Liver (tissue), 9 donors: ENCODE results near the gene TP73. TPM values are rescaled to one million over a fixed set of nuclear protein-coding genes. Genes with fewer than 3 reads are reported as not detected.
"Not testable (repeated sequence)": the region's sequence is repeated elsewhere in the genome, so short reads cannot be mapped to it uniquely, and the experiment has no call there.

ENCODE experiments used
- DNase-seq: peaks from one replicate; pipeline ENCODE4 v3.0.0-alpha.2; 2017; ENCODE audit warnings: low spot score
- H3K27ac ChIP-seq, 2 donors: one replicate each; pipeline ENCODE4 v1.7.0; 2013; ENCODE audit warnings: inconsistent platforms in 2 of 2, low read length in 2 of 2, control low read depth in 1 of 2, low read depth in 1 of 2, mild to moderate bottlenecking in 1 of 2
- H3K27me3 ChIP-seq, 4 donors: one replicate each; pipeline versions ENCODE4 v1.6.1 to v1.7.0; 2013; ENCODE audit warnings: low read length in 3 of 4, inconsistent platforms in 1 of 4, mild to moderate bottlenecking in 1 of 4, moderate library complexity in 1 of 4; ENCODE audit not compliant: control insufficient read depth in 4 of 4, insufficient read depth in 4 of 4
- H3K36me3 ChIP-seq, 4 donors: one replicate each; pipeline versions ENCODE4 v1.6.1 to v1.7.0; 2013; ENCODE audit warnings: low read length in 3 of 4, mild to moderate bottlenecking in 3 of 4, low read depth in 1 of 4, moderate library complexity in 1 of 4; ENCODE audit not compliant: control insufficient read depth in 4 of 4, insufficient read depth in 3 of 4
- H3K4me1 ChIP-seq, 4 donors: one replicate each; pipeline versions ENCODE4 v1.6.1 to v1.7.0; 2013; ENCODE audit warnings: low read length in 3 of 4, mild to moderate bottlenecking in 3 of 4, moderate library complexity in 1 of 4; ENCODE audit not compliant: control insufficient read depth in 4 of 4, insufficient read depth in 4 of 4
- H3K4me3 ChIP-seq, 3 donors: one replicate each; pipeline versions ENCODE4 v1.6.1 to v1.7.0; 2013; ENCODE audit warnings: low read length in 3 of 3, control low read depth in 1 of 3, low read depth in 1 of 3, mild to moderate bottlenecking in 1 of 3
- H3K9ac ChIP-seq, 2 donors: one replicate each; pipeline ENCODE4 v1.7.0; 2013; ENCODE audit warnings: low read length in 2 of 2, mild to moderate bottlenecking in 2 of 2, moderate library complexity in 2 of 2, control low read depth in 1 of 2, low read depth in 1 of 2
- H3K9me3 ChIP-seq, 4 donors: one replicate each; pipeline versions ENCODE4 v1.6.1 to v1.7.0; 2013; ENCODE audit warnings: low read length in 3 of 4; ENCODE audit not compliant: control insufficient read depth in 4 of 4
- ATF3 ChIP-seq: IDR thresholded peaks from 2 replicates; pipeline ENCODE4 v1.6.1; 2016; ENCODE audit warnings: antibody characterized with exemption
- CTCF ChIP-seq: fragments of 150-350 bp; IDR thresholded peaks from 2 replicates; pipeline ENCODE4 v1.5.1; 2017; ENCODE audit warnings: improper control_type of control experiment, low read depth, low read length; ENCODE audit not compliant: missing input control
- EGR1 ChIP-seq, 2 donors: IDR thresholded peaks; 2 replicates each; pipeline ENCODE4 v1.6.1; 2016 to 2018; ENCODE audit warnings: antibody characterized with exemption in 2 of 2, low read depth in 2 of 2
- FOXA2 ChIP-seq: IDR thresholded peaks from 2 replicates; pipeline ENCODE4 v1.6.1; 2016; ENCODE audit warnings: antibody characterized with exemption
- GABPA ChIP-seq, 2 donors: IDR thresholded peaks in 1 of 2; conservative IDR thresholded peaks in 1 of 2; 2 replicates each; pipeline ENCODE4 v1.6.1; 2016; ENCODE audit warnings: antibody characterized with exemption in 2 of 2, mild to moderate bottlenecking in 1 of 2, moderate library complexity in 1 of 2
- HNF4A ChIP-seq, 2 donors: conservative IDR thresholded peaks; 2 replicates each; pipeline ENCODE4 v1.6.1; 2016; ENCODE audit warnings: antibody characterized with exemption in 2 of 2, mild to moderate bottlenecking in 2 of 2
- HNF4G ChIP-seq: IDR thresholded peaks from 2 replicates; pipeline ENCODE4 v1.6.1; 2016; ENCODE audit warnings: antibody characterized with exemption
- JUND ChIP-seq, 2 donors: IDR thresholded peaks; 2 replicates each; pipeline ENCODE4 v1.6.1; 2016; ENCODE audit warnings: antibody characterized with exemption in 2 of 2
- MAX ChIP-seq: IDR thresholded peaks from 2 replicates; pipeline ENCODE4 v1.6.1; 2016; ENCODE audit warnings: antibody characterized with exemption
- NR2F2 ChIP-seq: IDR thresholded peaks from 2 replicates; pipeline ENCODE4 v1.6.1; 2016; ENCODE audit warnings: antibody characterized with exemption
- RAD21 ChIP-seq, 2 donors: IDR thresholded peaks; 2 replicates each; pipeline ENCODE4 v1.6.1; 2016; ENCODE audit warnings: antibody characterized with exemption in 2 of 2, mild to moderate bottlenecking in 2 of 2
- REST ChIP-seq: IDR thresholded peaks from 2 replicates; pipeline ENCODE4 v1.6.1; 2016; ENCODE audit warnings: antibody characterized with exemption, mild to moderate bottlenecking
- RXRA ChIP-seq, 2 donors: IDR thresholded peaks; 2 replicates each; pipeline ENCODE4 v1.6.1; 2017 to 2018; ENCODE audit warnings: antibody characterized with exemption in 2 of 2, mild to moderate bottlenecking in 1 of 2
- SP1 ChIP-seq: IDR thresholded peaks from 2 replicates; pipeline ENCODE4 v1.6.1; 2018; ENCODE audit warnings: antibody characterized with exemption, mild to moderate bottlenecking
- TAF1 ChIP-seq: conservative IDR thresholded peaks from 2 replicates; pipeline ENCODE4 v1.6.1; 2016; ENCODE audit warnings: antibody characterized with exemption, mild to moderate bottlenecking
- YY1 ChIP-seq: IDR thresholded peaks from 2 replicates; pipeline ENCODE4 v1.6.1; 2016; ENCODE audit warnings: antibody characterized with exemption, mild to moderate bottlenecking
- ZBTB33 ChIP-seq: IDR thresholded peaks from 2 replicates; pipeline ENCODE4 v1.6.1; 2016; ENCODE audit warnings: antibody characterized with exemption
- WGBS: extraction: QIAGEN DNeasy Blood & Tissue Kit; methylation state at CpG from one replicate; pipeline ENCODE4 v1.1.7; 2013; 5-methylcytosine and 5-hydroxymethylcytosine counted together
- polyA plus RNA-seq, 2 donors: library from polyadenylated mRNA; stranded (reverse) in 1 of 2; unstranded in 1 of 2; fragments of 200-250 nt in 1 of 2; fragments of >200 nt in 1 of 2; fragmentation: Nextera tagmentation in 1 of 2; extraction: Ambion mirVana in 1 of 2; gene quantifications; one replicate each; pipeline versions ENCODE4 v1.2.1 to v1.2.3, GENCODE V29; 2013 to 2015
- total RNA-seq, 2 donors: library from RNA; depleted of rRNA; stranded (reverse); fragments of >200 nt; gene quantifications; one replicate each; pipeline ENCODE4 v1.2.3, GENCODE V29; 2014
- donor health status: healthy.
- donor health status: healthy.
- donor health status: healthy.
- donor health status: healthy.
- donor health status: healthy.

The TP73 gene
- total and polyA plus RNA-seq, 4 donors: 0.08 to 0.29 (median 0.18) TPM

GRCh38 chr1:3621151-3621671 is 31.1 kb upstream of the TP73 start:
- H3K4me1 ChIP-seq: peaks cover 11 to 42% (median 33%) of the 10 kb centered on the region in 4 donors
- not testable (repeated sequence) for H3K36me3 ChIP-seq, H3K9ac ChIP-seq, H3K27me3 ChIP-seq, H3K27ac ChIP-seq, H3K4me3 ChIP-seq, H3K9me3 ChIP-seq, DNase-seq
- TF ChIP-seq RAD21 (IDR thresholded peaks at IDR 0.05) (peak; percentile 63 to 77), CTCF (peak; percentile 44)
- 28% methylated on average over 15 of the region's 15 CpGs for WGBS

- DNase-seq, H3K9ac ChIP-seq, H3K9me3 ChIP-seq, H3K36me3 ChIP-seq, H3K27me3 ChIP-seq, H3K4me3 ChIP-seq, H3K27ac ChIP-seq: not testable (repeated sequence)
- peaks cover 11 to 42% (median 35%) of the 10 kb centered on the region in 4 donors for H3K4me1 ChIP-seq
- 92% methylated on average over 9 of the region's 9 CpGs for WGBS
These were observed 30.2 kb upstream of the TP73 start for GRCh38 chr1:3622102-3622501.

- DNase-seq: no peak
- Histone ChIP-seq H3K9me3 (no peaks in the 10 kb centered on the region), H3K4me3 (peak overlapping the region; percentile 71 to 96 (median 74)), H3K4me1 (peaks cover 11 to 42% (median 35%) of the 10 kb centered on the region in 4 donors), H3K27me3 (no peaks in the 10 kb centered on the region), H3K27ac (peak overlapping the region in 1 of 2 donors; percentile 78), H3K36me3 (peaks cover 6 to 14% (median 13%) of the 10 kb centered on the region in 4 donors), H3K9ac (peak overlapping the region in 1 of 2 donors; percentile 60)
- WGBS: 37% methylated on average over 23 of the region's 23 CpGs
- no peak for TF ChIP-seq REST
- no peak for TF ChIP-seq SP1
- no peak for TF ChIP-seq NR2F2
- no peak for TF ChIP-seq ZBTB33
- TF ChIP-seq JUND (IDR thresholded peaks at IDR 0.05): no peak
- TF ChIP-seq YY1: no peak
- no peak for TF ChIP-seq HNF4G
- TF ChIP-seq EGR1 (IDR thresholded peaks at IDR 0.05; ENCODE audit: low read depth in 2 of 2): no peak
- TF ChIP-seq GABPA (IDR thresholded peaks at IDR 0.05 in 1 of 2, conservative IDR thresholded peaks at IDR 0.05 in 1 of 2): no peak
- no peak for TF ChIP-seq CTCF
- no peak for TF ChIP-seq ATF3
- TF ChIP-seq HNF4A (conservative IDR thresholded peaks at IDR 0.05): no peak
- TF ChIP-seq MAX: no peak
- TF ChIP-seq TAF1: no peak
- no peak for TF ChIP-seq RXRA (IDR thresholded peaks at IDR 0.05)
- no peak for TF ChIP-seq FOXA2
These were observed 28.7 kb upstream of the TP73 start for GRCh38 chr1:3623441-3624199.
